OCI-LY1 (cell line): Measurements from ENCODE around the gene CDC123.

ENCODE experiments used
- EZH2 ChIP-seq: fragments of 200-600 bp; sonication (generic), shearing (Covaris generic); IDR thresholded peaks from 2 replicates; pipeline ENCODE4 v1.8.0; 2017; ENCODE audit warnings: borderline replicate concordance, mixed run types, mild to moderate bottlenecking, antibody characterized with exemption, low read length, moderate library complexity, mixed read lengths
- TF ChIP-seq, protein P1 (sequence below): fragments of 200-600 bp; sonication (generic), shearing (Covaris generic); IDR thresholded peaks from 2 replicates; pipeline ENCODE4 v1.5.1; 2017; ENCODE audit warnings: mild to moderate bottlenecking, antibody characterized with exemption, low read length, moderate library complexity, mixed read lengths

- TF ChIP-seq, protein P1, sequence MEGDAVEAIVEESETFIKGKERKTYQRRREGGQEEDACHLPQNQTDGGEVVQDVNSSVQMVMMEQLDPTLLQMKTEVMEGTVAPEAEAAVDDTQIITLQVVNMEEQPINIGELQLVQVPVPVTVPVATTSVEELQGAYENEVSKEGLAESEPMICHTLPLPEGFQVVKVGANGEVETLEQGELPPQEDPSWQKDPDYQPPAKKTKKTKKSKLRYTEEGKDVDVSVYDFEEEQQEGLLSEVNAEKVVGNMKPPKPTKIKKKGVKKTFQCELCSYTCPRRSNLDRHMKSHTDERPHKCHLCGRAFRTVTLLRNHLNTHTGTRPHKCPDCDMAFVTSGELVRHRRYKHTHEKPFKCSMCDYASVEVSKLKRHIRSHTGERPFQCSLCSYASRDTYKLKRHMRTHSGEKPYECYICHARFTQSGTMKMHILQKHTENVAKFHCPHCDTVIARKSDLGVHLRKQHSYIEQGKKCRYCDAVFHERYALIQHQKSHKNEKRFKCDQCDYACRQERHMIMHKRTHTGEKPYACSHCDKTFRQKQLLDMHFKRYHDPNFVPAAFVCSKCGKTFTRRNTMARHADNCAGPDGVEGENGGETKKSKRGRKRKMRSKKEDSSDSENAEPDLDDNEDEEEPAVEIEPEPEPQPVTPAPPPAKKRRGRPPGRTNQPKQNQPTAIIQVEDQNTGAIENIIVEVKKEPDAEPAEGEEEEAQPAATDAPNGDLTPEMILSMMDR, result no peak
- TF ChIP-seq EZH2, result no peak
Observed at GRCh38 chr10:12193193-12193592, 2.8 kb upstream of the CDC123 start.
